Fibroblast of mammary gland (primary cell): ENCODE measurements around the gene LBH.

Experiments
- DNase-seq: peaks from one replicate; pipeline ENCODE4 v3.0.0-alpha.2; 2010; ENCODE audit warnings: low read depth
- H3K4me3 ChIP-seq: 2 replicates; pipeline ENCODE4 v1.5.1; 2011; ENCODE audit warnings: low read depth, mild to moderate bottlenecking, low read length, moderate library complexity; ENCODE audit not compliant: control insufficient read depth
- CTCF ChIP-seq: conservative IDR thresholded peaks from 2 replicates; pipeline ENCODE4 v1.5.1; 2011; ENCODE audit warnings: low read depth, low read length, inconsistent platforms; ENCODE audit not compliant: control insufficient read depth, insufficient read depth

Gene LBH

GRCh38 chr2:30201990-30202389 lies 29.3 kb upstream of the LBH start:
- peak; percentile 52 for DNase-seq
- TF ChIP-seq CTCF, result no peak
- no peak overlapping the region for H3K4me3 ChIP-seq

- no peak for DNase-seq
- no peak overlapping the region for H3K4me3 ChIP-seq
- TF ChIP-seq CTCF, result no peak
Observed at GRCh38 chr2:30203156-30203555, 28.2 kb upstream of the LBH start.

DNA sequence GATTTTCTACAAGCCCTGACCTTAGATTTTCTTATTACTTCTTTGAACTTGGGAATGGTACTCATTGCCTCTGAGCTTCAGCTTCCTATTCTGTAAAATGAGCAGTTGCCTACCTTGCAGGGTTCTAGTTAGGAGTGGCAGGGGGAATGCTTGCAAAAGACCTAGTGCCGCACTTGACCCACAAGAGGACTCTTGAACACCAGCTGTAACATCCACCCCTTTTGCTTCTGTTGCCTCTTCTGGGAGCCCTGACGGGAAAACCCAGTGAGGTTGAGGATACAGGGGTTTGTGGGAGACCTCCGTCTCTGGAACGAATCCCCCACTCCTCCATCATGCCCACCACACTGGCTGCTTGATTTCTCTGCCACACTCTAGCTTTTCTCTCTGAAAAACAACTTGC lies 27.1 kb upstream of the LBH start:
- TF ChIP-seq CTCF, result no peak
- H3K4me3 ChIP-seq, result no peak overlapping the region
- DNase-seq, result no peak

- H3K4me3 ChIP-seq, result no peak overlapping the region
- no peak for TF ChIP-seq CTCF
- no peak for DNase-seq
Observed at GRCh38 chr2:30205456-30205855, 25.9 kb upstream of the LBH start.

GRCh38 chr2:30206461-30207430 lies 24.6 kb upstream of the LBH start:
- TF ChIP-seq CTCF, result no peak
- no peak for DNase-seq
- no peak overlapping the region for H3K4me3 ChIP-seq

DNA sequence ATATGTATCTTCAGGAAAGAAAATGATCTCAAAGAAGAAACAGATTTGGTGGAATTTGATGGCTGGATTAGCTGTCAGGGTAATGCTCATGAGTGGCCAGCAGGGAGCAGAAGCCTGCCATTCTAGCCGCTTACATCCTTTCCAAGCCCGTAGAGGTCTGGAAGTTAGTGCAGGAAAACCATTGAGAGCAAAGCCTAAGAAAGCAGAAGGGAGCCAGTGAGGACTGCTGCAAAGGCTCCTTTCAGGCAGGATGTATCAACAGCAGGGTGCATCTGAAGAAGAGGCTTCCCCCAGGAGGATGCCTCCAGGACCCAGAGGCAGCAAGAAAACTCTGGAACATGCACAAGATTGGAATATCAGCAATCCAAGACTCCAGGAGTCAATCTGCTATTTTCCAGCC lies 22.9 kb upstream of the LBH start:
- H3K4me3 ChIP-seq, result no peak overlapping the region
- DNase-seq, result peak; percentile 78
- peak; percentile 97 for TF ChIP-seq CTCF

DNA sequence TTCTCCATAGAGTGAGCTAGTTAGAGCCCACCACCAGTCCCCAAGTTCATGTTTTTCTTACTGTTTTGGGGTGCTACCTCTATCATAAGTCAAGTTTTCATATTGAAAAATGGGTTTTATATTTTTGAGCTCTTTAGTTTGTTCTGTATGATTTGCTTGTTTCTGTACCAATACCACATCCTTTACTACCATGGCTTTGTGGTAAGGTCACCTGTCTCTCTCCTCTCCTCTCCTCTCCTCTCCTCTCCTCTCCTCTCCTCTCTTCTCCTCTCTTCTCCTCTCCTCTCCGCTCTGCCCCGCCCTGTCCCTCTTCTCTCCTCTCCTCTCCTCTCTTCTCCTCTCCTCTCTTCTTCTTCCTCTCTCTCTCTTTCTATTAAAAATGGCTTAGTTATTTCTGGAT lies 22.1 kb upstream of the LBH start:
- H3K4me3 ChIP-seq, result no peak overlapping the region
- no peak for TF ChIP-seq CTCF
- no peak for DNase-seq
